ENCODE measurements around the gene DRC1. TPM values are rescaled to one million over a fixed set of nuclear protein-coding genes. Genes with fewer than 3 reads are reported as not detected.

The DRC1 gene
- polyA plus RNA-seq, 2 of the 4 experiments (the other 2 are of a cell fraction) = 0.21 to 0.39 TPM

GRCh38 chr2:26399771-26400376, 1.8 kb upstream of the DRC1 start (continued):
- no peak for TF ChIP-seq ELK1 (IDR thresholded peaks at IDR 0.05; ENCODE audit: low read depth, low read length)
- TF ChIP-seq HOXA7 (CRISPR knock-in tag; IDR thresholded peaks at IDR 0.05) = no peak

GRCh38 chr2:26400723-26401122, 997 bp upstream of the DRC1 start:
- WGBS (ENCODE audit: missing lambda C conversion rate) = 81% methylated on average over 5 of the region's 5 CpGs
- Histone ChIP-seq H3K9me3 (no peaks in the 10 kb centered on the region), H3K4me2 (no peak overlapping the region; the same call in 2 of the 3 replicates), H3K4me3 (no peak overlapping the region), H3K4me1 (peaks cover 5% of the 10 kb centered on the region), H3K27ac (no peak overlapping the region)
- ChIA-PET POLR2A (interaction anchor here (0.5 kb wide), 1 partner anchor 8 kb away, joined by 3 read pairs; no protein-coding TSS in a partner anchor), CTCF (interaction anchor here (1.0 to 2.7 kb wide), 3 partner anchors 10 to 346 kb away, joined by 3 to 10 read pairs (median 3); no protein-coding TSS in a partner anchor)
- FAIRE-seq = no peak
- ATAC-seq = no peak
- no peak for DNase-seq (ENCODE audit: low read depth in 1 of 2, low spot score in 1 of 2)
- TF ChIP-seq PBX3 (IDR thresholded peaks at IDR 0.05) (no peak), NFE2L2 (conservative IDR thresholded peaks at IDR 0.05; ENCODE audit: low read length) (no peak)

GRCh38 chr2:26407526-26407925, 5.8 kb downstream of the DRC1 start:
- ATAC-seq = no peak
- TF ChIP-seq HES2 (IDR thresholded peaks at IDR 0.05) = no peak
- no peak for TF ChIP-seq ZNF302 (CRISPR knock-in tag; IDR thresholded peaks at IDR 0.05)
- TF ChIP-seq POLR2AphosphoS2 (conservative IDR thresholded peaks at IDR 0.05; ENCODE audit: low read length) = no peak
- TF ChIP-seq CTCF (IDR thresholded peaks at IDR 0.05) = no peak
- no peak for TF ChIP-seq RNF2 (IDR thresholded peaks at IDR 0.05; ENCODE audit: borderline replicate concordance, low read depth)
- TF ChIP-seq ELK1 (IDR thresholded peaks at IDR 0.05; ENCODE audit: low read depth, low read length) = no peak
- TF ChIP-seq RARB (CRISPR knock-in tag; IDR thresholded peaks at IDR 0.05) = no peak
- no peak for TF ChIP-seq ESRRA (IDR thresholded peaks at IDR 0.05; ENCODE audit: borderline replicate concordance, low read length)
- TF ChIP-seq SMC3 (IDR thresholded peaks at IDR 0.05) = no peak
- no peak for TF ChIP-seq ZC3H11A (IDR thresholded peaks at IDR 0.05)
- TF ChIP-seq CBX2 (IDR thresholded peaks at IDR 0.05; ENCODE audit: borderline replicate concordance, low read depth) = no peak
- no peak for TF ChIP-seq EP300 (IDR thresholded peaks at IDR 0.05)
- TF ChIP-seq JUN (IDR thresholded peaks at IDR 0.05) = no peak
- TF ChIP-seq MYC (IDR thresholded peaks at IDR 0.05; ENCODE audit: borderline replicate concordance, low read length) = no peak
- no peak for FAIRE-seq
- WGBS (ENCODE audit: missing lambda C conversion rate) = 83% methylated on average over 9 of the region's 9 CpGs
- no peak overlapping the region for H3K4me3 ChIP-seq
- CTCF ChIA-PET = interaction anchor here (0.8 kb wide), 1 partner anchor 95 kb away, joined by 3 read pairs; no protein-coding TSS in a partner anchor
- H3K9me3 ChIP-seq = no peaks in the 10 kb centered on the region
- POLR2A ChIA-PET = no interaction called here
- DNase-seq (ENCODE audit: low read depth in 1 of 2, low spot score in 1 of 2) = no peak
- no peak overlapping the region for H3K4me2 ChIP-seq
- no peak overlapping the region for H3K27ac ChIP-seq
- peaks cover 11% of the 10 kb centered on the region; the same call in 2 of the 3 replicates for H3K4me1 ChIP-seq
